GM21367 (cell line): ENCODE measurements around the gene MTARC2.

Experiments
- ATAC-seq: cut with Tn5 transposase; IDR thresholded peaks from one replicate; pipeline ENCODE4 v1.9.1; 2021; ENCODE audit not compliant: unreplicated experiment

Gene MTARC2

GRCh38 chr1:220767312-220768125 is 19.4 kb downstream of the MTARC2 start:
- no peak for ATAC-seq

GRCh38 chr1:220768126-220768601 is 20.0 kb downstream of the MTARC2 start:
- no peak for ATAC-seq

GRCh38 chr1:220769205-220769604 is 21.1 kb downstream of the MTARC2 start:
- no peak for ATAC-seq

- ATAC-seq = peak; percentile 64
These were observed 22.3 kb downstream of the MTARC2 start for GRCh38 chr1:220770245-220770913.

- no peak for ATAC-seq
These were observed 24.7 kb downstream of the MTARC2 start for GRCh38 chr1:220772846-220773245.

- ATAC-seq = no peak
These were observed 27.2 kb downstream of the MTARC2 start for GRCh38 chr1:220775240-220775853.

GRCh38 chr1:220776254-220776653 is 28.1 kb downstream of the MTARC2 start:
- no peak for ATAC-seq

GRCh38 chr1:220776720-220777326 is 28.7 kb downstream of the MTARC2 start:
- ATAC-seq = peak; percentile 94

GRCh38 chr1:220783453-220783852 is 35.3 kb downstream of the MTARC2 start:
- no peak for ATAC-seq

GRCh38 chr1:220784751-220785150 is 36.6 kb downstream of the MTARC2 start:
- ATAC-seq = no peak

- no peak for ATAC-seq
These were observed 37.3 kb downstream of the MTARC2 start for GRCh38 chr1:220785166-220786056.

- peak; percentile 22 for ATAC-seq
These were observed 37.9 kb downstream of the MTARC2 start for GRCh38 chr1:220786057-220786336.

- peak; percentile 64 for ATAC-seq
These were observed 38.4 kb downstream of the MTARC2 start, which contains the start of gene MTARC1 for GRCh38 chr1:220786337-220787068. Gene MTARC1 (plus strand): TSS chr1:220786913. CDS start chr1:220786945, 32 bp downstream.

GRCh38 chr1:220787069-220787619 is 39.0 kb downstream of the MTARC2 start:
- ATAC-seq = no peak

GRCh38 chr1:220788900-220789299 is 40.8 kb downstream of the MTARC2 start:
- ATAC-seq = no peak

GRCh38 chr1:220789532-220790147 is 41.5 kb downstream of the MTARC2 start:
- no peak for ATAC-seq

GRCh38 chr1:220791285-220791684 is 43.2 kb downstream of the MTARC2 start:
- no peak for ATAC-seq

- ATAC-seq = no peak
These were observed 43.8 kb downstream of the MTARC2 start for GRCh38 chr1:220791956-220792355.

GRCh38 chr1:220796530-220796929 is 48.4 kb downstream of the MTARC2 start:
- ATAC-seq = no peak
